ENCODE data around the gene MLPH.

The MLPH gene

DNA sequence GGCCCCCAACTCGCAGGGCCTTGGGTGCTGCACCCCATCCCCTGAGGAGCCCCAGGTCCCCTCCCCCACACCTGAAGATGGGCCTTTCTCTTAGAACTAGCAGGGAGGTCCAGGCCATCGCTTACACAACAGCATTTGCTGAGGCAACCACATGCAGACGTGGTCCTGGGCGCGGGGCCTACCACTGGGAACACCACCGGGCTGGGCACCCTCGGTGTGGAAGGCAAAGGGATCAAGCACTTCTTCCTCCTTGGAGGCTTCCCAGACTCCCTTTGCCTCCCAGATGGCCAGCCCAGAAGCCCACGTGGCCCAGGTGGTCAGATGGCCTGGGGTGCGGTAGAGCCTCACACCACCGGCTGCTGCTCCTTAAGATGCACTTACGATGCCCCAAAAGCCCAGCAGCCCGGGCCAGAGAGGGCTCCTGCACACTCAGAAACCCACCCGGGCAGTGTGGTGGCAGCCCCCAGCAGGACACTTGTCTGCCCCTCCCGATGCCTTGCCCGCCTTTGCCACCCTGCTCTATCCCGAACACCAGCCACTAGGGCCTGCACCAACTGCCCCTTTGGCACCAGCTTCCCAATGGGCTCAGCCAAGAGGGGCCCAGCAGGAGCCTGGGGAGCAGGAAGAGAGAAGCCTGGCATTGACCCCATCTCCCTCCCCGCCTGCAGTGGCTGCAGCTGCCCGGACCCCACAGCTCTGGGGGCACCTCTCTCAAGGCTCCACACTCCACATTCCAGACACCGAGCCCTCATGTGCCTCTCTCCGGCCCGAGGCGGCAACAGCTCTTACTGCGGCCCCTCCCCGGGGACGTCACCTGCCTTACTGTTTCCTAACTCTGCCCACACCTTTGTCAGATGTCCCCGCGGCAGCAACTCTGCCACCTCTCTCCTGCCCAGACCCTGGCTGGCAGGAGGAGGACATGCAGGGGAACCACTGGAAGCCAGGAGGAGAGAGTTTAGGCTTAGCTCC lies 13.9 kb upstream of the MLPH start:
- Histone ChIP-seq H3K9me3 (ENCODE audit: low read length) (no peaks in the 10 kb centered on the region), H3K27me3 (ENCODE audit: control insufficient read depth in 1 of 2, insufficient read depth in 2 of 2, low read length in 2 of 2) (no peaks in the 10 kb centered on the region), H3K36me3 (ENCODE audit: insufficient read depth, low read length) (no peaks in the 10 kb centered on the region), H3K9ac (ENCODE audit: low read length) (no peak overlapping the region), H3K4me1 (ENCODE audit: insufficient read depth, low read length) (peaks cover 28% of the 10 kb centered on the region), H3K27ac (ENCODE audit: low read depth, low read length) (no peak overlapping the region), H3K4me3 (ENCODE audit: low read depth in 1 of 2, low read length in 2 of 2) (no peak overlapping the region)

DNA sequence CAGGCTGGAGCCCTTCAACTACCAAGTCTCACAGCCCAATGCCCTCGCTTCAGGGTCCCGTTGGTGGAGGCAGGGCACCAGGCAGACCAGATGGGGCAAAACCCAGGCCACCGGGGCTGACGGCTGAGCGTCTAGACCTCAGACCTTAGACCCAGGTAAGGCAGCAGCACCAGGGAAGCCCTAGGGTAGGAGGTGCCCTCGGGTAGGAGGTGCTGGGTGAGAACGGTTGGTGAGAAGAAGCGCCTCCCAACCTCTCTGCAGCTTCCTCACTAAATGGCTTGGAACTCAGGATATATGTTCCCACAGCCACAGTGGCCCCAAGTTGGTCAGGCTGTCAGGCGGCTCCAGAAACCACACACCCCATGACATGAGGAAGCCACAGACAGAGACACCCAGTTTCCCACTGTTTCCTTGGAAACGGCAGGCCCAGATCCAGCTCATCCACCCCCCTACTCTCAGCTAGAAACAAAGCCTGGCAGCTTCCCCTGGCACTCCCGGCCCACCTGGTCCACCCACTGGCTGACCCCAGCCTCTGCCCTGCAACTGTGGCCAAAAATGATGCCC lies 13.1 kb upstream of the MLPH start:
- Histone ChIP-seq H3K4me1 (ENCODE audit: insufficient read depth, low read length) (peaks cover 33% of the 10 kb centered on the region), H3K9me3 (ENCODE audit: low read length) (no peaks in the 10 kb centered on the region), H3K4me3 (ENCODE audit: low read depth in 1 of 2, low read length in 2 of 2) (no peak overlapping the region), H3K27ac (ENCODE audit: low read depth, low read length) (peak overlapping the region; percentile 92), H3K9ac (ENCODE audit: low read length) (no peak overlapping the region), H3K36me3 (ENCODE audit: insufficient read depth, low read length) (no peaks in the 10 kb centered on the region), H3K27me3 (ENCODE audit: control insufficient read depth in 1 of 2, insufficient read depth in 2 of 2, low read length in 2 of 2) (no peaks in the 10 kb centered on the region)

DNA sequence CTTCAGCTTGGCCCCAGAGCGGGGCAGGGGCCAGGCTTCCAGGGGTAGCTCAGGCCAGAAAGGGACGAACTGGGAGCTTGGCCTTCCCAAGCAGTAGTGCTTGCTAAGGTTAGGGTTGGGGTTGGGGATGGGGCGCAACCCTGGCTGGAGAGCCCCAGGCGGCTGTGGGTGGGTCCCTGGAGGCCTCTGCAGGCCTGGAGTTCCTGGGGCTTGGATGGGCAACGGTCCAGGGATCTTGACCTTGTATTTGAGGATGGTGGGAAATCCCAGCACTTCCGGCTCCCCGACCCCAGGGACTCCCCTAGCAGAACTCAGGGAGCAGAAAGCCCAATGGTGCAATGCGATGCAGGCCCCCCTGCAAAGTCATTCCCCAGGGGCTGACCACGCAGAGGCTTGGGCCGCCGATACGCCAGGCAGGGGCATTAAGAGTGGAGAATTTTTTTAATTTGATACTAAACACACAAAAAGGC lies 12.6 kb upstream of the MLPH start:
- no peaks in the 10 kb centered on the region for H3K9me3 ChIP-seq (ENCODE audit: low read length)
- no peaks in the 10 kb centered on the region for H3K27me3 ChIP-seq (ENCODE audit: control insufficient read depth in 1 of 2, insufficient read depth in 2 of 2, low read length in 2 of 2)
- H3K9ac ChIP-seq (ENCODE audit: low read length) = no peak overlapping the region
- no peaks in the 10 kb centered on the region for H3K36me3 ChIP-seq (ENCODE audit: insufficient read depth, low read length)
- H3K27ac ChIP-seq (ENCODE audit: low read depth, low read length) = peak overlapping the region; percentile 92
- peak overlapping the region; percentile 61 to 70 for H3K4me3 ChIP-seq (ENCODE audit: low read depth in 1 of 2, low read length in 2 of 2)
- peaks cover 38% of the 10 kb centered on the region for H3K4me1 ChIP-seq (ENCODE audit: insufficient read depth, low read length)

DNA sequence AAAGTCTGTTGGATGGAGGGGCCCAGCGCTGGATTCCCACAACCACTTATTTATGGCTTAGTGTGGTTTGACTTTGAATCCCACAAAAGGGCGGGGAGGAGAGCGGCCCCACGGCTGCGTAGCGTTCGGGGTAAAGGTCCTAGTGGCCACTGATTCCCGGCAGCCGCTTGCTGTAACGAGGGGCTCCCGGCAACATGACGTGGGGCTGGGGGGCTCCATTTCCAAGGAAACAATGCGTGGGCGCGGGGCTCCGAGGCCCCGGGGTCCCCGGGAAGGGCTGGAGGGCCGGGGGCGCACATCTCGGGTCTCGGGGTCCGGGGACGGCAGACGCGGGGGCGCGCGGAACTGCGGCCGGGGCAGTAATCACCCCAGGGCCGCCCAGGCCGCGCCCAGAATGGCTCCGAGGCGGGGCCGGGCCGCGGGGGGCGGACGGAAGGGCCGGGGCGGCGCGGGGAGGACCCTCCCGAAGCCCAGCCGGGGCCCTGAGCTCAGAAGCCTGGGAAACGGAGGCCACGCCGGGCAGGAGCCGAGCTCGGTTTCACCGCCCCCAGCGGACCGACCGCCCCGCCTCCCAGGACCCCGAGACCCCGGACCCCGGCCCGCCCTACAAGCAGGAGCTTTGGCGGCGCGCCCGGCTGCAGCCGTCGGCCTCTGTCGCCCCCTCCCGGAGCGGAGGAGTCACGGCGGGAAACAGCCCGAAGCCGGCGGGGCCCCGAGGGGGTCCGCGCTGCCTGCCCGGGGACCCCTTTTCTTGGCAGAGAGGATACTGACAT lies 11.9 kb upstream of the MLPH start:
- Histone ChIP-seq H3K4me1 (ENCODE audit: insufficient read depth, low read length) (peaks cover 45% of the 10 kb centered on the region), H3K9ac (ENCODE audit: low read length) (peak overlapping the region; percentile 30), H3K27me3 (ENCODE audit: control insufficient read depth in 1 of 2, insufficient read depth in 2 of 2, low read length in 2 of 2) (no peaks in the 10 kb centered on the region), H3K27ac (ENCODE audit: low read depth, low read length) (peak overlapping the region; percentile 92), H3K4me3 (ENCODE audit: low read depth in 1 of 2, low read length in 2 of 2) (peak overlapping the region; percentile 61 to 70), H3K36me3 (ENCODE audit: insufficient read depth, low read length) (no peaks in the 10 kb centered on the region), H3K9me3 (ENCODE audit: low read length) (no peaks in the 10 kb centered on the region)

DNA sequence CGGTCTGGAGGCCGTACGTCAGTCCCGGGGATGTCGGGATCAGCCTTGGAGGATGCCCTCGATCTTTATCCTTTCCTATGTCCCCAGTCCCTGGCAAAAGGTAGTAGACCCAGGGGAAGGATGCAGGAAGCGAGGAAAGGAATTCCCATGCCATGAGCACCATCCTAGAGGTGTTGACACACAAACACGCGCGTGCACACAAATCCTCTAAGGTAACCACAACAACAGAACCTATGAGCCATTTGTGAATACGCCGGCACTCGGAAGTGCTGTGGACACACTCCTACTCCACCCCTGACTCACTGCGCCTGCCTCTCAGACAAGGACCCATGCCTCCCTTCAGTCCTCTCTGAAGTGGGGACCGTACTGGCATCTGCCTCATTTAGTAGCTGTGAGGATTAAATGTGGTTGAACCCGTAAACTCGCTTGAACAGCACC lies 11.3 kb upstream of the MLPH start:
- Histone ChIP-seq H3K9me3 (ENCODE audit: low read length) (no peaks in the 10 kb centered on the region), H3K27ac (ENCODE audit: low read depth, low read length) (peak overlapping the region; percentile 92), H3K27me3 (ENCODE audit: control insufficient read depth in 1 of 2, insufficient read depth in 2 of 2, low read length in 2 of 2) (no peaks in the 10 kb centered on the region), H3K9ac (ENCODE audit: low read length) (no peak overlapping the region), H3K4me1 (ENCODE audit: insufficient read depth, low read length) (peaks cover 47% of the 10 kb centered on the region), H3K4me3 (ENCODE audit: low read depth in 1 of 2, low read length in 2 of 2) (peak overlapping the region; percentile 61 to 70), H3K36me3 (ENCODE audit: insufficient read depth, low read length) (no peaks in the 10 kb centered on the region)

DNA sequence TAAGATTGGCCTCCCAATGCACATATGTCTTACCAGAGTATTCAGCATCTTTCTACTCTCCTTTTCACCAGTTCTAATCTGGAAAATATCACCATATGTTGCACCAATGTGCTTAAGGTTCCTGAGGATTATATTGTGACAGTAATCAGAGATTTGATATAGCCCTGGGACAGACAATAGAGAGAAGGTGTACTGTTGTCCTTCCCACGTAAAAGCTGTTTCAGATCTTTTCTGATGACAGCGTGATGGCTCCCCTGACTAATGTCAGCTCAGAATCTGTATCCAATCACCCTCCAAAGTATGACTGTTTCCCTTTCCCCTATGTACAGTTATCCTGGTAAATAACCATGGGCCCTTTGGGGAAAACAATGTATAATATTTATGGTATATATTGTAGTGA lies 9.0 kb upstream of the MLPH start:
- Histone ChIP-seq H3K4me1 (ENCODE audit: insufficient read depth, low read length) (peaks cover 41% of the 10 kb centered on the region), H3K9ac (ENCODE audit: low read length) (no peak overlapping the region), H3K4me3 (ENCODE audit: low read depth in 1 of 2, low read length in 2 of 2) (no peak overlapping the region), H3K9me3 (ENCODE audit: low read length) (no peaks in the 10 kb centered on the region), H3K36me3 (ENCODE audit: insufficient read depth, low read length) (no peaks in the 10 kb centered on the region), H3K27me3 (ENCODE audit: control insufficient read depth in 1 of 2, insufficient read depth in 2 of 2, low read length in 2 of 2) (no peaks in the 10 kb centered on the region), H3K27ac (ENCODE audit: low read depth, low read length) (no peak overlapping the region)

DNA sequence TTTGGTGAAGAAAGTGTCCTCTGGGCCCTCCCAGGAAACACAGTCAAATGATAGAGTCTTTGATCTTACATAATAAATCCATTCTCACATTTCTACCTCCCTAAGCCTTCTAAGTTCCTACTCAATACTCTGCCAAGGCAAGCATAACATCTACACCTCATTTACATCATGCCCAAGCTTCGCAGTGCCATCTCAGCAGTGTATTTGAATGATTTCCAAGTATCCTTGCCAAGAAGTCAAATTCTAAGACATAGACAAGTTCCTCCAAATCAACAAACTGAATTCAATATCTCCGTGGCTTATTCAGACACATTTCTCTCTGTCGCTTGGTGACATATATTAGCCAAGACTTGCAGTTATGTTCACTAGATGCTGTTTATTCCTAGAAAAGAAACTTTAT lies 8.1 kb upstream of the MLPH start:
- Histone ChIP-seq H3K36me3 (ENCODE audit: insufficient read depth, low read length) (no peaks in the 10 kb centered on the region), H3K9me3 (ENCODE audit: low read length) (no peaks in the 10 kb centered on the region), H3K4me1 (ENCODE audit: insufficient read depth, low read length) (peaks cover 41% of the 10 kb centered on the region), H3K9ac (ENCODE audit: low read length) (no peak overlapping the region), H3K4me3 (ENCODE audit: low read depth in 1 of 2, low read length in 2 of 2) (no peak overlapping the region), H3K27ac (ENCODE audit: low read depth, low read length) (peak overlapping the region; percentile 7), H3K27me3 (ENCODE audit: control insufficient read depth in 1 of 2, insufficient read depth in 2 of 2, low read length in 2 of 2) (no peaks in the 10 kb centered on the region)

DNA sequence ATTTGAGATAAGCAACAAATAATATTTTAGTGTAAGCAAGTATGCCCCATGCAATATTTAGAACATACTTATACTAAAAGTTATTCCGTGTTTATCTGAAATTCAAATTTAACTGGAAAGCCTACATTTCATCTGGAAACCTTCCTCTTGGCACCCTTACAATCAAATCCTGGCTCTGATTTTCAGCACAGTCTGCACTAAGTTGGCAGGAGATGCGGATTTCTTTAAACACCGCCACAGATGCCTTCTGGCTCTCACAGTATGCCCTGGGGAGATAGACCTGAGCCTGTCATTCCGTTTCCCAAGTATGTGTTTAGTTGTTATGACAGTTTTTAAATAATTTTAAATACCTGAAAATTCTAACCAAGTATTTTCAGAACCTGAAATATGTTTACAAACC lies 7.3 kb upstream of the MLPH start:
- H3K4me3 ChIP-seq (ENCODE audit: low read depth in 1 of 2, low read length in 2 of 2) = no peak overlapping the region
- no peaks in the 10 kb centered on the region for H3K9me3 ChIP-seq (ENCODE audit: low read length)
- no peak overlapping the region for H3K9ac ChIP-seq (ENCODE audit: low read length)
- no peaks in the 10 kb centered on the region for H3K36me3 ChIP-seq (ENCODE audit: insufficient read depth, low read length)
- peaks cover 35% of the 10 kb centered on the region for H3K4me1 ChIP-seq (ENCODE audit: insufficient read depth, low read length)
- H3K27ac ChIP-seq (ENCODE audit: low read depth, low read length) = no peak overlapping the region
- no peaks in the 10 kb centered on the region for H3K27me3 ChIP-seq (ENCODE audit: control insufficient read depth in 1 of 2, insufficient read depth in 2 of 2, low read length in 2 of 2)

DNA sequence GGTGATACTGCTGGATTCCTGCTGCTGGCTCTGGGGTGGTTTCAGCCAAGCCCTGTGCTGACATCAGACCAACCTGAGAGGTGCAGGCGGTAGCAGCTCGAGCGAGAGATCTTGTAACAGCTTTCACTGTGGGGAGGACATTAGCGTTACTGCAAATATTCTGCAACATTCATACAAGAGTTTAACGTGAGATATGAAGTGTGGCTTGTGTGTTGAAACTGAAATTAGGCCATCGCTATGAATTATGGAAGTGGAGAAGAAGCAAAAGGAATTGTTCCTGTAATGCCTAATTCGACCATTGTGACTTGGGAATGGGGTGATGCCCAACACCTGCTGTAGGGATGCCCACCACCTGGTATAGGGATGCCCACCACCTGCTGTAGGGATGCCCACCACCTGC lies 6.5 kb upstream of the MLPH start:
- H3K4me1 ChIP-seq (ENCODE audit: insufficient read depth, low read length) = peaks cover 33% of the 10 kb centered on the region
- no peaks in the 10 kb centered on the region for H3K36me3 ChIP-seq (ENCODE audit: insufficient read depth, low read length)
- no peak overlapping the region for H3K27ac ChIP-seq (ENCODE audit: low read depth, low read length)
- H3K27me3 ChIP-seq (ENCODE audit: control insufficient read depth in 1 of 2, insufficient read depth in 2 of 2, low read length in 2 of 2) = no peaks in the 10 kb centered on the region
- no peak overlapping the region for H3K9ac ChIP-seq (ENCODE audit: low read length)
- H3K4me3 ChIP-seq (ENCODE audit: low read depth in 1 of 2, low read length in 2 of 2) = no peak overlapping the region
- H3K9me3 ChIP-seq (ENCODE audit: low read length) = no peaks in the 10 kb centered on the region

DNA sequence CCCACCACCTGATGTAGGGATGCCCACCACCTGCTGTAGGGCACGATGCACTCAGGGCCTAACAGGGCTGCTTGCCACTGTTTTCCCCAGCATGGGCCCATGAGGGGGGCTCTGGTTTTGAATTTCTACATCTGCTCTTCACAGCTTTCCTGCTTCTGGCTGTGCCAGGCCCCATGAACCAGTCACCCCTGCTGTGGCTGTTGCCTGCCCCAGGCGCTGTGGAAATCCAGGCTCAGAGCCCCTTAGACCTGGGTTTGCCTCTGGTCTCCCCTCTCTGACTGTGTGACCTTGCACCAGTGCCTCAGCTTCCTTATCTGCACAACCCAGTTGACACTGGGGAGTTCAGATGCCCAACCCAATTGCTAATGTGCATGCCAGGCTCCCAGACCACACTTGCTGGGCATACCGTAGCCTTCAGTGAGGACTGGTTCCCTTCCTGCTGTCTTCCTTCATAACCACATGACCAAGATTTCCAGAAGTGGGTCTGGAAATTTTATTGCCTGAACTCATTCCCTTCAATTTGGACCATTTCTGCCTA lies 6.0 kb upstream of the MLPH start:
- no peak overlapping the region for H3K9ac ChIP-seq (ENCODE audit: low read length)
- H3K36me3 ChIP-seq (ENCODE audit: insufficient read depth, low read length) = no peaks in the 10 kb centered on the region
- peaks cover 0 to 1% of the 10 kb centered on the region in 2 donors for H3K27me3 ChIP-seq (ENCODE audit: control insufficient read depth in 1 of 2, insufficient read depth in 2 of 2, low read length in 2 of 2)
- no peak overlapping the region for H3K4me3 ChIP-seq (ENCODE audit: low read depth in 1 of 2, low read length in 2 of 2)
- H3K27ac ChIP-seq (ENCODE audit: low read depth, low read length) = no peak overlapping the region
- H3K9me3 ChIP-seq (ENCODE audit: low read length) = no peaks in the 10 kb centered on the region
- H3K4me1 ChIP-seq (ENCODE audit: insufficient read depth, low read length) = peaks cover 28% of the 10 kb centered on the region

DNA sequence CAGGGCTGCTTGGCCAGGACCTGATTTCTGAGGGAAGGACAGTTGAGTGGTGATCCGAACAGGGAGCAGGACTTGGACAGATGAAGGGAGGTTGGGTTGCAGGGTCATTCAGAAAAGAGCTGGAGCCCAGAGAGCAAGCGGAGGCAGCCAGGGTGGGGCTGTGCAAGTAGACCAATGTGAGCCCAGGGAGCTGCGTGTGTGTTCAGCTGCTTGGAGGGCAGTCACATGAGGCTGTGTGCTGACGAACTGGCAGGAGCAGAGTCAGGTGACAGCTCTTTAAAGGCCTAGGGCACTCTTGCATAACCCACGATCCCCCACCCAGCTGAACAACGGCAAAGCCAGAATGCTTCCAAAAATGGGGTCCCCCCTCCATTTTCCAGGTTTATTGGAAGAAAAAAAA lies 4.6 kb upstream of the MLPH start:
- no peaks in the 10 kb centered on the region for H3K36me3 ChIP-seq (ENCODE audit: insufficient read depth, low read length)
- H3K4me3 ChIP-seq (ENCODE audit: low read depth in 1 of 2, low read length in 2 of 2) = no peak overlapping the region
- H3K27ac ChIP-seq (ENCODE audit: low read depth, low read length) = no peak overlapping the region
- H3K9me3 ChIP-seq (ENCODE audit: low read length) = no peaks in the 10 kb centered on the region
- H3K27me3 ChIP-seq (ENCODE audit: control insufficient read depth in 1 of 2, insufficient read depth in 2 of 2, low read length in 2 of 2) = peaks cover 2 to 16% of the 10 kb centered on the region in 2 donors
- H3K4me1 ChIP-seq (ENCODE audit: insufficient read depth, low read length) = peaks cover 32% of the 10 kb centered on the region
- H3K9ac ChIP-seq (ENCODE audit: low read length) = no peak overlapping the region

Measured in muscle layer of colon (tissue), 2 donors.